Activated T-cell treated with anti-CD3 and anti-CD28 coated beads, Interleukin-2, amount 50 U/mL, for 48 hours (primary cell): ENCODE measurements around the gene SLC16A6.
"Not testable (repeated sequence)": the region's sequence is repeated elsewhere in the genome, so short reads cannot be mapped to it uniquely, and the experiment has no call there.

ENCODE experiments used
- DNase-seq, 2 experiments: peaks; one replicate each; pipeline ENCODE4 v3.0.0-alpha.2; 2020

SLC16A6 gene

DNA sequence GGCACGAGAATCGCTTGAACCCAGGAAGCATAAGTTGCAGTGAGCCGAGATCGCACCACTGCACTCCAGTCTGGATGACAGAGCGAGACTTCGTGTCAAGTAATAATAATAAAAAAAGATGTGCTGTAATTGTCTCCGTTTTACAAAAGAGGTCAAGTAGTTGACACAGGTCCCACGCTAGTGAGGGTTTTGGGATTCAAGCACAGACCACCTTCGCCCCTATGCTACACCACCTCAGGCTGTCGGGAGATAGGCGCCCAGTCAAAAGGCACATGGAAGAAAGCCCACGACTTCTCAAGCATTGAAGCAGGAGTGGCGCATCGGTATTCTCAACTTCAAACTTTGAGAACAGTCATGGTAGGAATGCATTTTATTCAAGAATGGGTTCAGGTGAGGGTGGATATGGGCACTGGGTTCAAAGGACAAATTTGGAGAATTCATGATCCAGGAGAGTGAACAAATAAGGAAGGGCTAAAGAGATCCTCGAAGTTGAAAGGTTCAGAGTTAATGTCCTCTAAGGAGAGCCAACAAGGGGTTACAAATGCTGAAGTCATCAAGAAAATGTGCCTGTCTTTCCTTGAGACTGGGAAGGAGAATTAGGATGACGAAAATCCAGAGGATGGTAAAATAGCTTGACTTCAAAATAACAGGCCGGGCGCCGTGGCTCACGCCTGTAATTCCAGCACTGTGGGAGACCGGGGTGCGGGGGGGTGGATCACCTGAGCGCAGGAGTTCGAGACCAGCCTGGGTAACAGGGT lies 44.5 kb downstream of the SLC16A6 start:
- peak in 1 of 2 experiments; percentile 9 for DNase-seq

DNA sequence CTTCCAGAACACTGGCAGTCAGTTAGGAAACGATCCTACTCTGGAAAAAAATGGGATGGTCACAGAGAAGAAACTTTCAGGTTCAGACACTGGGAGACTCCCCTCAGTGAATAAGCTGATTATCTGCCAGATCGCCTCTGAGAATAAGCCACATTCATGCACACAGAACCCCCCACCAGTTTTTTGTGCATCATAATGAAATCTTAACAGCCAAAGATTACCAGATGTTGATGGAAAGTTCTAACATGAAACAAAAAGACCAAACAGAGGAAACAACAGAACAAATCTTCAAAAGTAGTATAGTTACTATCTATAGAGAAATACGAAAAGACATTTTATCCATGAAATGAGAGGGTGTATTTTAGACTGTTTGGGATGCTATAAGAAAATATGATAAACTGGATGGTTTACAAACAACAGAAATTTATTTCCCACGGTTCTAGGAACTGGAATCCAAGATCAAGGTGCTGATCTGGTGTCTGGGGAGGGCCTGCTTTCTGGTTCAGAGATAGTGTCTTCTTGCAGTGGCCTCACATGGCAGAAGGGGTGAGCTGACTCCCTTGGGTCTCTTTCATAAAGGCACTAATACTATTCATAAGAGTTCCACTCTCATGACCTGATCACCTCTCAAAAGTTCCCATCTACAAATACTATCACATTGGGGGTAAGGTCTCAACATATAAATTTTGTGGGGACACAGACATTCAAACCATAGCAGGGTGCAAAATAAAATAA lies 51.1 kb downstream of the SLC16A6 start:
- peak in 1 of 2 experiments; percentile 20 for DNase-seq

DNA sequence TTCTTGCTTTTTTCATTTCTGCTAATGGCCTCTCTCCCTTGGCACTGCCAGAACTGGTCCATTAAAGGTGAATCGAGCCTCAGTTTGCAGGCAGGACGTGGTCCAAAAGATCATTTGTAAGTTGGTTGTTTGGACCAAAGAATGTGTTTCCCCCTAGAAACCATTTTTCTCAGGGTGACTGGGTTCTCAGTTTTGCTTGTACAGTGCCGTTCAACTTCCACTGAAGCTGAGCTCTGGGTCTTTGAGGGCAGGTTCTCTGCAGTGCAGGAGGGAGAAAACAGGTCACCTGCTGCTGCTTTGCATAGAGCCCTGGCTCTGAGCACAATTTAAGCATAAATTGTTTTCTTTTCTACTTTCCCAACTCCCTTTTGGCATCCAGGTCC lies 52.1 kb downstream of the SLC16A6 start:
- DNase-seq = peak in 1 of 2 experiments; percentile 49

DNA sequence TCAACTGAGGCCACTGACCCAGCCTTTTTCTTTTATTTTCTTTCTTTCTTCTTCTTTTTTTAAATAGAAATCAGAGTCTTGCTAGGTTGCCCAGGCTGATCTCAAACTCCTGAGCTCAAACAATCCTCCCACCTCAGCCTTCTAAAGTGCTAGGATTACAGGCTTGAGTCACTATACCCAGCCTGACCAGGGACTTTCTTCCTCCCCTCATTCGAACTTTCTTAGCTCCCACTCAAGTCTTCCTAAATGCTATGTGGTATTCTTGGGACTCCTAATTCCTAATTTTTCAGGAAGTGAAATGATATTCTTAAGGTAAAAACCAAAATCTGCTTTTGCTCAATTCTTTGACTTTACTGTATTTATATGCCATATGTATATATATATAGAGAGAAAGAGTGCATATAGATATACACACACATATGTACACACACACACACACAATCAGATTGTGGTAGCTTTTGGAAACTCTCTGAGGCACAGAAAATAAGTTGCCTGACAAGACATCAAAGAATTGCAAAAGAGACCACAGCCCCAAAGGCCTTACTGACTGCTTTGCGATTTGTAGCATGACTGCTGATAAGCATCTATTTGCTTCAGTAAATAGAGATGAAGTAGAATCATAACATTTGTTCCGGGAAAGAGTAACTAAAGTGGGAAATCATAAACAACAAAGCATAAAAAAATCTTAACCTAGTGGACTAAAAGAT lies 52.6 kb downstream of the SLC16A6 start:
- no peak for DNase-seq

DNA sequence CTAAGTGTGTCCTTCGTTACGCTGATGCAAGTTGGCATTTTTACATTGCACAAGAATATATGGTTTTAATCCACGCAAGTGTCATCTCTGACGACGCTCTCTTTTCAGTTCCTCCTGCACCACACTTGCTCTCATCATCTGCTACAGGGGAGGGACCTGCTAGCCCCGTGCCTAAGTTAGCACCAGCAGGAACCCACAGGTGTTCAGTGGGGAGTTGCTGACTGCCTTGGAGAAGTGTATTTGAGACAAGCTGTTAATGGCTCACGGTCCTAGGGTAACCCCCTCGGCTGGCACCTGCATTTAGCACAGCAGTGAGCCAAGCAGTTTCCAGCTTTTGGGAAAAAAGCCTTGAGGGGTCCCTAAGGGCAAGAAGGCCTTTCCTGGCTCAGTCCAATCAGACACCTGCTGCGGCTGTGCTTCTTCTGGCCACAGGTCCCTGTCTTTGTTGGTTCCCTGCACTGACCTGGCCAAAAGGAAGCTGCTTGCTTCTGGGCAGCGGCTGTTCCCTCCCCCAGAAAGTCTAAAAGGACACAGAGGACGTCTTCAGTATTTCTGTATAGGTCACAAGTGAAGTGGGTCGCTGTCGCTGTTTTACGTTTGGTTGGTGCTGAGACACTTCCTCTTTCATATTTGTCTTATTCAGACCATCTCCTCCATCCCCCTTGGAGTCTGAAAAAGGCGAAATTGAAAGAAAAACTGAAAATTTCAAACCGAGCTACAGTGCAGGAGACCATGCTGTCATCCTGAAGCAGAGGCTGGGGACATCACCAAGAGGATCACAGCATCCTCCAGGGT lies 53.4 kb downstream of the SLC16A6 start:
- peak; percentile 55 to 56 for DNase-seq

DNA sequence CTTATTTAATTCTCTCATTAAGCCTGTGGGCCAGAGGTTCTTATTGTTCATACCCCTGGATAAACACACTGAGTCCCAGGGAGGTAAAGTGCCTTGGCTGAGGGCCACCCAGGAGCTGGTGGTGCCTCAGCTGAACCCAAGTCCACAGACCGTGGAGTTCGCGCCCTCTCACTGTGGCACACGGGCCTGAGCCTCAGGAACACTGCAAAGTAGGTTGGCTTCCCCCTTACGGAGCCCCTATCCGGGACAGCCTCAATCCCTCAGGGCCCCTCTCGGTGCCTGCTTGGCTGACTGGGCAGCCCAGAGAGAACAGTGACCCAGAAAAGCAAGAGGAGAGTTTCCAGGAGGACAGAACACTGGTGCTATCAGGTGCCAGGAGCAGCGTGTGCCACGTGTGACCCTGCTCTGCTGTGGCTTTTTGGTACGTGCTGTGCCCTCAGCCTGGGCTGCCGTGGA lies 55.6 kb downstream of the SLC16A6 start:
- DNase-seq = peak in 1 of 2 experiments; percentile 24

DNA sequence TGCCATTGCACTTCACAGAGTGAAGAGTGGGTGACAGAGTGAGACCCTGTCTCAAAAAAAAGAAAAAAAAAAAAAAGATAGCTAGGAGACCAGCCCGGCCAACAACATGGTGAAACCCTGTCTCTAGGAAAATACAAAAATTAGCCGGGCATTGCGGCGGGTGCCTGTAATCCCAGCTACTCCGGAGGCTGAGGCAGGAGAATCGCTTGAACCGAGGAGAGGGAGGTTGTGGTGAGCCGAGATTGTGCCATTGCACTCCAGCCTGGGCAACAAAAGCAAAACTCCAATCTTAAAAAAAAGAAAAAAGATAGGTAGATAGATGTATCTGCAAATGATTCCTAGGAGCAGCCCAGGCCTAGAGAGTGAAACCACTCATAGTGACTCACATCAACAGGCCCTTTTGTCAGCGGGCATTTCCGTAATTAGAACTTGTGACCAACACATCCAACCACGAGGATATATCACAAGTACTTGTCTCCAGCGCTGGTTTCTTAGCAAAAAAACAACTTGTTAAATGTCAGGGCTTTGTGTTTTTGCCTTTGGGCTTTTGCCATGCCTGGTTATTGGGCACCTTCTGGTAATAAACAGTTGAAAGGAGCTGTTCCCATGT lies 56.1 kb downstream of the SLC16A6 start:
- DNase-seq = peak in 1 of 2 experiments; percentile 40

DNA sequence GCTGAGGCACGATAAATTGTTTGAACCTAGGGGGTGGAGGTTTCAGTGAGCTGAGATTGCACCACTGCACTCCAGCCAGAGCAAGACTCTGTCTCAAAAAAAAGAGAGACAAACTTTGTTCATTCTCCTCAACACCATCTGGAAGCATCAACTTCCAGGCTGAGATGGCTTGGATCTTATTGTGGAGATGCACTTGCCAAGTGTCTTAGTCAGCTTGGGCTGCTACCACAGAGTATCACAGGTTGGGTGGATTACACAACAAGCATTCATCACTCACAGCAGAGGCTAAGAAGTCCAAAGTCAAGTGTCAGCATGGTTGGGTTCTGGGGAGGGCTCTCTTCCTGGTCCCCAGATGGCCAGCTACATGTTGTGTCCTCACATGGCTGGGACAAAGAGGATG lies 58.2 kb downstream of the SLC16A6 start:
- not testable (repeated sequence) for DNase-seq

DNA sequence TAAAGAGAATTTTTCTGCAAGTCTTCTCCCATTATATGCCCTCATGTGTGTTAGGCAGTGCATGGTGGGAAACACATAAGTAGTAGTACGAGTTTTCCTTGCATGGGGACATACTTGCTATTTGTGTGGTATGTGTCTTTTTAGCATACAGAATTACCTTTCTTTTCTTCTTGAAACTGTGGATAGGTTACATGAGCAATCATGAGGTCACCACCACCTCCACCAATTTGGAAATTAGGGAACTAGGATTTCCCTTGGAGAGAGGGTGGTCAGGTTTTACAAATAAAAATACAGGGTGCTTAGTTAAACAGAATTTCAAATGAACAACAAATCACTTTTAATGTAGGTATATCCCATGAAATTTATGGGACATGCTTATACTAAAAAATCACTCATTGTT lies 59.4 kb downstream of the SLC16A6 start:
- DNase-seq = no peak

DNA sequence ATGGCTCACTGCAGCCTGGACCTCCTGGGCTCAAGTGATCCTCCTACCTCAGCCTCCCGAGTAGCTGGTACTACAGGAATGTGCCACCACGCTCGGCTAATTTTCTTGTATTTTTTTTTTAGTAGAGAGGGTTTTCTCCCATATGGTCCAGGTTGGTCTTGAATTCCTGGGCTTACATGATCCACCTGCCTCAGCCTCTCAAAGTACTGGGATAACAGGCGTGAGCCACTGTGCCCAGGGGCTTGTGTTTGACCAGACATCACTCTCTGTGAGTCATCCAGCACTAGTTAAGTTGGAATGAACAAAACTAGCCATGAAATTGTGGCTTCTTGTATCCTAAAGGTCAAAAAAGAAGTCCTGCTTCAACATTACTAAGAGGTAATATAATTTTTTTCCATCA lies 59.8 kb downstream of the SLC16A6 start:
- DNase-seq = peak in 1 of 2 experiments; percentile 13

DNA sequence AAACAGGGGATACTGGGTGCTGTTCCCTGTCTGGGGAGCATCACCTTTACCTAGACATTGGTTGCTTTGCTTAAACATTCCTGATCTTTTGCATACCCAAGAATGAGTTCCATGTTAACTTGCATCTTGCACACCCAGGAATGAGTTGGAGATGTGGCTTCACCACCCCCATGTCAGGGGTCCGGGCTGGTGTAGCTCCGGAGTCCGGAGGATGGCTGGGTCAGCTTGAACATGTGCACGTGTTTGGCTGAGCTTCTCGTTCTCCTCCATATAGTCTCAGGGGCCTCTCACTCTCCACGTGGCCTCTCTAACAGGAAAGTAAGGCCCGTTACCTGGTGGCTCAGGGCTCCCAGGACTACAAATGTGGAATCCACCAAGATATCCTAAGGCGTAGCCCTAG lies 61.3 kb downstream of the SLC16A6 start:
- peak in 1 of 2 experiments; percentile 13 for DNase-seq

DNA sequence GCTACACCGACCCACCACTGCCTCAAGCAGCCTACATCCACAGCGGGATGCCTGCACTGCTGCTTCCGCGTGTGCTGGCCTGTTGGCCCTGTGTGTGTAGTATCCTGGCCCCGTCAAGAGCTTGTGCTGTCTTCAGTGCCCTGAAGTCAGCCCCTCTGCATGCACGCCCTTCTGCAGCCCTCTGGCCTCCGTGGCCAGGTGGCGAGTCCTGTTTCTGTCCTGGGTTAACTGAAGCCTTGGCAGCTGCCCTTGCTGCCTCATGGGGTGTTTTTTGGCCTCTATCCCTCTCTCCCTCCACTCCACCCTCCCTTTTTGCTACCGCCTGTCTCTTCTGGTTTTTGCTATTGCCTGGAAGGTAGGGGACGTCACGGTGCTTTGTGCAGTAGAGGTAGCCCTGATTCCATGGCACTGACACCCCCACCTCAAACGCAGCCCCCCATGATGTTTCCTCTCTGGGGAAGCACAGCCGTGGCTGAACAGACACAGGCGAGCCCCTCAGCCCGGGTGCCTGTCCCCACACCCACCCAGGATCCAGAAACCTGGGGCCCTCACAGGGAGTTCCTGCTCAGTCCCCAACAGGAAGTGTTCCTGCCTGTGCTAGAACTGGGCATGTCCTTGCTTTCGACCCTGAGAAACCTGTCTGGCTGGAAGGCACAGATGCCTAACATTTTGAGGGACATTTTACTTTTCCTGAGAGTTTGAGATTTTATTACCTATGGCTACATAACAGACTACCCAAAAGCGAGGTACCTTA lies 61.9 kb downstream of the SLC16A6 start:
- DNase-seq = peak in 1 of 2 experiments; percentile 14

DNA sequence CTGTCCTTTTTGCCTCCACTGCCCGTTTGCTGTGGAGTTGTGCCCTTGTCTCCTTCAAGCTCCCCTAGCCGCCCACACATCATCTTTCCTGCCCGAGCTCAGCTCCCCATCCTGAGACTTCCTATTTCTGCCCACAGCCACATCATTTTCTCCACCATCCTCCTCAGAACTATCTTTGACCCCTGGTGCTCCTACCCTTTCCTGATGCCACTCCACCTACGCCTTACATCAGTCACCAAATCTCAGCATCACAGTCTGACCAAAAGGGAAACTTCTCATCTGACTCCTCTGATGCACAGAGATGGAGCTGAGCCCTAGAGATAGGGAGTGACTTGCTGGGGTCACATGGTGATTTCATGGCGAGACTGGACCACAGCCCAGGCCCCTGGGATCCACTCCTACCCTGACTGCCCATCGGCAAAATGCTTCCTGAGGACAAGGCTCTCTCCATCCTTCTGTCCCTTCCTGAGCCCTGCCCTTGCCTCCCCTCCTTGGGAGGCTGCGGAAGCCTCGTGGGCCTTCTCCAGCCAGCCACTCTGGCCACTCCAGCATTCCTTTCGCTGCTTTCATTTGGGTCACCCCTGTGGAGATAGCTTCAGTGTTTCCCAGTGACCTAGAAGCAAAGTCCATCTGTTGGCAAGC lies 62.8 kb downstream of the SLC16A6 start:
- peak in 1 of 2 experiments; percentile 46 for DNase-seq

DNA sequence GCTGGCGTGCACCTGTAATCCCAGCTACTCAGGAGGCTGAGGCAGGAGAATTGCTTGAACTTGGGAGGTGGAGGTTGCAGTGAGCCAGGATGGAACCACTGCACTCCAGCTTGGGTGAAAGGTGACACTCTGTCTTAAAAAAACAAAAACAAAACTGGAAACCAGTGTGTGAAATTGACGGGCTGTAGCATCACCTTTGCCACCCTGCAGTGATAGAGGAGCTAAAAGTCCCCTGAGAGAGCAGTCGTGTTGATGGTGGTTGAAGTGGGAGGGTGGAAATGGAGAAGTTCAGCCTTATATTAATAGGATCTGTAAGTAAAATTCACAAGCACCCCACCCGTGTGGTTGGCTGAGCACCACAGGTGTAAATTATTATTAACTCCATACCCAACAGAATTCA lies 65.9 kb downstream of the SLC16A6 start:
- peak in 1 of 2 experiments; percentile 10 for DNase-seq

DNA sequence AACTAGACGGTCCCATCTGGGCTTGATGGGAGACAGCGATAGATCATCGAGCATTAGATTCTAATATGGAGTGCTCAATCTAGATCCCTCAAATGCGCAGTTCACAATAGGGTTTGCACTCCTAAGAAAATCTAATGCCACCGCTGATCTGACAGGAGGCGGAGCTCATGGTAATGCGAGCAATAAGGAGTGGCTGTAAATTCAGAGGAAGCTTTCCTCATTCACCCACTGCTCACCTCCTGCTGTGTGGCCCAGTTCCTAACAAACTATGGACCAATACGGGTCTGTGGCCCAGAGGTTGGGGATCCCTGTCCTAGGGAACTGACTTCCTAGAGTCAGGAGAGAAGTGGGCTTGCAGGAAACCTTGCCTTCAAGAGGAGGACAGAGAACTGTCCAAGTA lies 68.3 kb downstream of the SLC16A6 start:
- DNase-seq = peak in 1 of 2 experiments; percentile 12

DNA sequence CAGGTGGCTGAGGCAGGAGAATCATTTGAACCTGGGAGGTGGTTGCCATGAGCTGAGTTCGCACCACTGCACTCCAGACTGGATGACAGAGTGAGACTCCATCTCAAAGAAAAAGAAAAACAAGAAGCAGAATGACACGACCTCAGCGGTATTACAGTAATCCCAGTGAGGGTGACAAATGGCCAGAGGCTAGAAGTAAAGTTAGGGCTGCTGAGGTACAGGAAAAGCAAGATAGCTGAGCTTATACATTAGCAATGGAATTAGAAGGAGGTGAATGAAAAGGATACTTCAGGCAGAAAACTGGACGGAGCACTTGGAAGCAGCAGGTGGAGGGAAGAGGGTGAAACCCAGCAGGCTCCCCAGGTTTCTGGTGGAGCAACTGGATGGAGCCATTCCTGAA lies 69.1 kb downstream of the SLC16A6 start:
- no peak for DNase-seq

DNA sequence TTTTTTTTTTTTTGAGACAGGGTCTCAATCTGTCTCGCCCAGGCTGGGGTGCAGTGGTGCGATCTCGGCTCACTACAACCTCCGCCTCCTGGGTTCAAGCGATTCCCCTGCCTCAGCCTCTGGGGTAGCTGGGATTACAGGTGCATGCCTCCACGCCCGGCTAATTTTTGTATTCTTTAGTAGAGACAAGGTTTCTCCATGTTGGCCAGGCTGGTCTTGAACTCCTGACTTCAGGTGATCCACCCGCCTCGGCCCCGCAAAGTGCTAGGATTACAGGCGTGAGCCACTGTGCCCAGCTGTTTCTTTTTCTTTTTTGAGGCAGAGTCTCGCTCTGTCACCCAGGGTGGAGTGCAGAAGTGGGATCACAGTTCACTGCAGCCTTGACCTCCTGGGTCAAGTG lies 70.1 kb downstream of the SLC16A6 start:
- not testable (repeated sequence) for DNase-seq

DNA sequence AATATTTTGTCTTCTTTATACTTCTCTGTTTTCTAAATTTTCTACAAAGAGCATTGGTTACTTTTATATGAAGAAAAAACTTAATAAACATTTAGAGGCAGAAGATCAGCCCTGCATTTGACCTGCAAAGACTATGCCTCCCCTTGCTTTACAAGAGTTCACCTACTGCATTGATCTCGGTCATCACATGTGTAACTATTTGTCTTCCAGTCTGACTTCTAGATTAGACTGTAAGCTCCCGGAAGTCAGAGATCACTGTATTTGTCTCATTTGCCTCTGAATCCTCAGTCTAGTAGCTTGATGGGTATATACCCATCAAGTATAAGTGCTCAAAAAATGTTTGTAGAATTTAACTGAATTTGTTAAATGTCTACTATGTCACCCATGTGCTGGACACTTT lies 70.7 kb downstream of the SLC16A6 start:
- DNase-seq = not testable (repeated sequence)

DNA sequence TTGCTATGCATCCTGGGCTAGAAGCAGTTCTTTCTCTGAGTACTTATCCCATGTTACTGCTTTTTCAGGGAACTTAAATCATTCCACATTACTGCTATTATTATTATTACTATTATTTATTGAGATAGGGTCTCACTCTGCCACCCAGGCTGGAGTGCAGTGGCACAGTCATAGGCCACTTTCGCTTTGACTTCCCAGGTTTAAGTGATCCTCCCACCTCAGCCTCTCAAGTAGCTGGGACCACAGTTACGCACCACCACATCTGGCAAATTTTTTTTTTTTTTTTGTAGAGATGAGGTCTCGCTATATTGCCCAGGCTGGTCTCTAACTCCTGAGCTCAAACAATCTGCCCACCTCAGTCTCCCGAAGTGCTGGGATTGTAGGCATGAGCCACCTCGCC lies 71.5 kb downstream of the SLC16A6 start:
- DNase-seq = not testable (repeated sequence)
